GM18951 (cell line): Measurements from ENCODE around the gene FKBP4.
A peak's percentile ranks its signal among the peaks of the same experiment; 100 is the strongest.

Source experiments
- POLR2A ChIP-seq: IDR thresholded peaks from 4 replicates; pipeline ENCODE4 v1.6.1; 2011; ENCODE audit warnings: mild to moderate bottlenecking; ENCODE audit not compliant: insufficient read length, insufficient read depth; ENCODE audit errors: extremely low read depth
- in situ Hi-C: fragments of 300-500 bp; cut with MboI; formaldehyde crosslinking; loops from one replicate; pipeline ENCODE4 v1.12.0; 2022; ENCODE audit warnings: low sequenced_read_pairs, mixed read lengths, inconsistent platforms; ENCODE audit not compliant: unreplicated experiment

FKBP4 gene

DNA sequence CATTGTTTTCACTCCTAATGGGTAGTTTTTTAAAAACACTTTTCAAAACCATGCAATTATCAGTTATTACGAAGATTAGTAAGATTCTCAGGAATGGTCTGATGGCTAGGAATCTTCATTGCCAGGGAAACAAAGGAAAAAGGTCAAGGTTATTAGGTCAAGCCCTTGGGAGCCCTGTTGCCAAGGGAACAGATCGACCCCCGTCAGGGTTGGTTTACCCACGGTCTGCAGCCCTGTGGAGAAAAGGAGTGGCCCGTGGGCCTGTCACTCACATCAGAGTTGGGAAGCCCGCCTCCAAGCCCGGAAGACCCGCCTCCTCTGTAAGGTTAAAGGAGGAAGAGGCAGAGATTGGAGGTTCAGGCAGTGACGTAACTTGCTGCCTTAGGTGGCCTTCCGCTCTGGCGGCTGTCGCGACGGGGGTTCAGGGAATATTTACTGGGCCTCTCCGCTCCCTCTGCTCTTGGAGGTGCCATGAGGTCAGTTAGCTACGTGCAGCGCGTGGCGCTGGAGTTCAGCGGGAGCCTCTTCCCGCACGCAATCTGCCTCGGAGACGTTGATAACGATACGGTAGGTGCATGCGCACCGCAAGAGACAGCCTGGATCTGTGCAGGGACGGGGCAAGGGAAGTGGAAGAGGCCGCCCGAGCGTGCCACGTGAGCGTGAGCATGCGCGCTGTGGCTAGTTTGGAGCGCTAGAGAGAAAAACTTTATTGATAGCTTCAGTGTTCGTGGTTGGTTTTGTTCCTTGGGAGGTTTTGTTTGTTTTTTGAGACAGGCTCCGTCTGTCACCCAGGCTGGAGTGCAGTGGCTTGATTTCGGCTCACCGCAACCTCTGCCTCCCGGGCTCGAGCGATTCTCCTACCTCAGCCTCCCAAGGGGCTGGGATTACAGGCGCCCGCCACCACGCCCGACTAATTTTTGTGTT, 17.8 kb downstream of the FKBP4 start, which contains the start of gene ITFG2:
ITFG2 (plus strand) TSS at position 379 of the 924 bp plus-strand sequence; CDS start at position 472, 93 bp downstream.
- in situ Hi-C loops = no loop called here
- TF ChIP-seq POLR2A = peak; percentile 98

DNA sequence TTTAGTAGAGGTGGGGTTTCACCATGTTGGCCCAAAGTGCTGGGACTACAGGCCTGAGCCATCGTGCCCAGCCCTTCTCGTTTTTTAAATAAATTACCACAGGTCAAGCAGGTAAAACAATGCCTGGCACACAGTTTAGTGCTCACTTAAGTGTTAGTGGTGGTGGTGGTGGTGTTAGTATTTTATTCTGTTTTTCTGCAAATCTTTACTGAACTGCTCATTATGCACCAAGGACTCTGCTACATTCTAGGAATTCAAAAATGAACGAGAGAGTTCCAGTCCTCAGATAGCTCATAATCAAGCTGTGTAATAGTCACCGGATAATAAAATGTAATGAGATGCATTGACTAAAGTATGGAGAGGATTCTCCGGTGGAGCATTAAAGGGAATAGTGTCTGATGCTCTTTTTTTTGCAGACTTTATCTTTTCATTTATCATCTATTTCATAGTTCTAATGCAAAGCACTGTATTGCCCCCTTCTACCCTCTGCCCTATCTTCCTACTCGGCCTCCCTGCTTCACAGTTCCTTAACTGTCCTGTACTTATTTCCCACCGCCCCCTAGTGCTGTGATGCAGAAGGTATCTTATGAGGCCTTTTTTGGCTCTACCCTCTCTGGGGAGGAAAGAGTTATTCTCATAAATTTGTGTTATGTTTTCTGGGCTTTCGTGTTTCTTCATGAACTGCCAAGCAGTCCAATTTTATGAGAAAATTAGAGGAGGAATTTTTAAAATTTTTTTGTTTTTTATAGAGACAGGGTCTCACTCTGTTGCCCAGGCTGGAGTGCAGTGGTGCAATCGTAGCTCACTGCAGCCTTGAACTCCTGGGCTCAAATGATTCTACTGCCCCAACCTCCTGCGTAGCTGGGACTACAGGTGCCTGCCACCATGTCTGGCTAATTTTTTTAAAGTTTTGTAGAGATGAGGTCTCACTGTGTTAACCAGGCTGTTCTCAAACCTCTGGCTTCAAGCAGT, 18.7 kb downstream of the FKBP4 start:
- TF ChIP-seq POLR2A = no peak
- in situ Hi-C loops = no loop called here

DNA sequence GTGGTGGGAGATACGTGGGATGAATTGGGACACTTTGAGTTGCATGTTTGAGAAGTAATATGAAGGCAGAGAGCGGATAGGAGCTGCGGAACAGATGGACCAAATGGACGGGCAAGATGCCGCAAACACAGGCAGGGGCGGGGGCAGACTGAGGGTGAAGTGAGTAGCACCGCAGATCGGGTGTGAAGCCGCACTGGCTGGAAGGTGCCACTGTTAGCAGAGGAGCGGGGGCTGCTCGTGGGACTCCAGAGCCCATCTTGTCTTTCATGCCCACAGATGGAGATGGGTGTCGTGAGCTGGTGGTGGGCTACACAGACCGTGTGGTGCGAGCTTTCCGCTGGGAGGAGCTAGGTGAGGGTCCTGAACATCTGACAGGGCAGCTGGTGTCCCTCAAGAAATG, 25.0 kb downstream of the FKBP4 start:
- no peak for TF ChIP-seq POLR2A
- in situ Hi-C loops = no loop called here

DNA sequence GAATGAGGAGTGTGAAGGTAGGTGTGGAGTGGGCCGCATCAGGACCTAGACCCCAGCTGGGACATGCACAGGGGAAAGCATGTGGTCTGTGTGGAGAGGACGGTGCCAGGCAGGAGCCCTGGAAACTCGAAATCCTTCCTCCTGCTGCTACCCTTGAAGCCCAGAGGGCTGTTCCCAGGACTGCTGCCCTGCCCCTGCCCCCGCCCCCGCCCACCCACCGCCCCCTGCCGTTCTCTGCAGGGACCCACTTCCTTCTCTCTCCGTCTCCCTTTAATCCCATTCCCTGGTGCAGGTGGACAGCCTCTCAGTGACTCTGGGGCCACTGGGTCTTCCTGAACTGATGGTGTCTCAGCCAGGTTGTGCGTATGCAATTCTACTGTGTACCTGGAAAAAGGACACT, 25.7 kb downstream of the FKBP4 start:
- TF ChIP-seq POLR2A = no peak
- in situ Hi-C loops = no loop called here

DNA sequence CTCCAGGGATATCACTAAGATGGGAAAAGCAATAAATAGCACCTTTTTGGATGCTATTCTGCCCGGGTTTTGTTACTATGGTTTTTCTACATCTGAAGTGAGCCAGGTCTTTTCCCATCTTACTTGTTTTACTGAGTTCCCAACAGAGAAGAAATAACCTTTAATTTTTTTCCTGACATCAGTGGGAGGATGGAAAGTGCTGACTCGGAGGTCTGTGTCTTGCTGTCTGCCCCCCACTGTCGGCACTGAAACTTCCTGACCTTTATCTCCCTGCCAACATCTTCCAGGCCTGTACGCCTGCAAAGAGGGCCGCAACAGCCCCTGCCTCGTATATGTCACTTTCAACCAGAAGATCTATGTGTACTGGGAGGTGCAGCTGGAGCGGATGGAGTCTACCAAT, 28.7 kb downstream of the FKBP4 start:
- in situ Hi-C loops = no loop called here
- no peak for TF ChIP-seq POLR2A

DNA sequence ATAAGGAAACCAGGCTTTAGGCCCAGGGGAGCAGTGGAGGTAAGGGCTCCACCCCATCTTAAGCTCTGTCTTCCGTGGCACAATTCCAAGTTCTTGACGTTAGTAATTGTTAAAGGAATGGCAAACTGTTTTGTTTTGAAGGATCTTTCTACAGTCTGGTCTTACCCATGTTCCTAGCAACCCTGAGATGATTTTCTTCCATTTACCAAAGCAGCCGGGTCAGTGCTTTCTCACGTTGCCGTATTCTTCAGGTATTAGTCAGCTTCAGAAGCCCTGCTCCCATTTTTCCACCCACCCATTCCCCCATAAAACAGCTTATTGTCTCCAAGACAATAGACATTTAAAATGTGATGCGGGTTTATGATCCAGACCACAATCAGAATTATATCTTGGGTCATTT, 29.8 kb downstream of the FKBP4 start:
- no peak for TF ChIP-seq POLR2A
- in situ Hi-C loops = no loop called here

DNA sequence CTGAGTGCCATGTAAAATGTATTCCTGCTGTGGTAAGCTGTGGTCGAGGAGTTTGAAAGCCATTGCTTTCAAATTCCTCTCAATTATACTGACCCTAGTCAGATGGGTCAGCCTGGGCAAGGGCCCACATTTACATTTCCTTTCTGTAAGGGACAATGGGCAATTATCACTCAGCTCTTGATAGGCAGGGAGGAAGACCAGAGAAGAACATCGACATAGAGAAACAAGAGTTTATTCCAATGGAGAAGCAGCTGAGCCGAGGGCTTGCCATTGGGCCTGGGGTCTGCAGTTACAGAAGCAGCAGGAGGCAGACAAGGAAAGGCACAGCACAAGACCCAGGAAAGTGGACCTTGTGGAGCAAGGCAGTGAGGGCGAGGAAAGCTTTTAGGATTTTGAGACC, 30.4 kb downstream of the FKBP4 start:
- TF ChIP-seq POLR2A = no peak
- in situ Hi-C loops = no loop called here

DNA sequence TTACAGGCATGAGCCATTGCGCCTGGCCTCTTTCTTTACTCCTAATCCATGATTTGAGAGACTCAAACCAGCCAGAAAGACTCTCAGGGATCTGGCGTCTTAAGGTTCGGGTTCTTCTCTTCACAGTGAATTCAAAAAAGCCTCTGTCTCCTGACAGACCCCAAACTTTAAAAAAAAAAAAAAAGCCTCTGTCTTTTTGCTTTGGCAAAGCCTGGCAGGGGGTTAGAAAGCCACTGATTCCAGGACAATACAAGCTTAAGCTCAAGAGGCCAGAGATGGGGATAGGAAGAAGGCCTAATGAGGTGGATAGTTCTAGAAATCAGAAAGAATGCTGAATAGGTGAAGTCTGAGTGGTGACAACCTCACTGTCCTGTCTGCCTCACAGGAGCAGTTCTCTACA, 31.3 kb downstream of the FKBP4 start:
- in situ Hi-C loops = no loop called here
- no peak for TF ChIP-seq POLR2A

DNA sequence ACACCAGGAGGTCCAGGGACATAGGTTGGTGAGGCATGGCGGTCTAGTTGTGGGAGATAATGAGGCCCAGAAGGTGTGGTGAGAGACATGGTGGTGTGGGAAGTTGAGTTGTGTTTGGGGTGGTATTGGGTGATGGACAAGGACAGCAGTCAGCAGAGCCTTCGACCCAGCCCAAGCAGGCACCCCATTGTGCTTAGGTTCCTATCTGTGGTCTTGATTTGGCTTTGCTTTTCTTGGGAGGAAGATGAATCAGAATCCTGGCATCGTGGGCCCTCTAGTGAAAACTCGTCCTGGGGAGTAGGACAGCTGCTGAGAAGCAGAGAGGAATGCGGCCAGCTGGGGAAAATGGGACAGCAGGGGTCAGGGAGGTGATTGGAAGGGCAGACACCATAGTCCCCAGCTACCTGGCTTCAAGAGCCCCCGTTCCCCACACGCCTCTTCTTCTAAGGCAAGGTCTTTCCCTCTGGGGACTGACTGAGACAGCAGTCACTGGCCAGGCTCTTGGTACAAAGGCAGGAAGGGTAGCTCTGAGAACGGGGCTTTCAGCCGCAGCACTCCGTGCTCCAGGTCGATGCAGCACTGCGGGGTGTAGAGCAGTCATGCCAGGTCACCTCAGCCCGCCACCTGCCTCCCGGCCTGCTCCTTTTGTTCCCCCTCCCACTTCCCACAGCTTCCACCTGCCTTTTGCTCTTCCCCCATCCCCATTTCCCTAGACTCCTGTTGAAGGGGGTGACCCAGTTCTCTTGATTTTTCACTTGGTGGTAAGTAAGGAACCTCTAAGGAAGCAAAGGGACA, 32.1 kb downstream of the FKBP4 start:
- in situ Hi-C loops = no loop called here

DNA sequence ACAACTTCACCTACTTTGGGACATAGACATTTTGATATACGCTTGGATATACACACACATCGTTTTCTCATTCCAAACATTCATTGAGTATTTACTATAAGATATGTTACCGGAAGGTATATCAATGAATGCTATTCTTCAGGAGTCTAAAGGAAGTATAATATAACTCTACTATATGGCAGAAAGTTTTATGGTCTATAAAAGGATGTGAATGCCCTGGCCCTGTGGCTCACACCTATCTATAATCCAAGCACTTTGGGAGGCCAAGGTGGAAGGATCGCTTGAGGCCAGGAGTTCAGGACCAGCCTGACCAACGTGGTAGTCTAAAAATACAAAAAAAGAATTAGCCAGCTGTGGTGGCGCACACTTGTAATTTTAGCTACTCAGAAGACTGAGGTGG, 34.5 kb downstream of the FKBP4 start:
- in situ Hi-C loops = no loop called here

More for the DNA sequence above, 32.1 kb downstream of the FKBP4 start:
- TF ChIP-seq POLR2A = no peak

DNA sequence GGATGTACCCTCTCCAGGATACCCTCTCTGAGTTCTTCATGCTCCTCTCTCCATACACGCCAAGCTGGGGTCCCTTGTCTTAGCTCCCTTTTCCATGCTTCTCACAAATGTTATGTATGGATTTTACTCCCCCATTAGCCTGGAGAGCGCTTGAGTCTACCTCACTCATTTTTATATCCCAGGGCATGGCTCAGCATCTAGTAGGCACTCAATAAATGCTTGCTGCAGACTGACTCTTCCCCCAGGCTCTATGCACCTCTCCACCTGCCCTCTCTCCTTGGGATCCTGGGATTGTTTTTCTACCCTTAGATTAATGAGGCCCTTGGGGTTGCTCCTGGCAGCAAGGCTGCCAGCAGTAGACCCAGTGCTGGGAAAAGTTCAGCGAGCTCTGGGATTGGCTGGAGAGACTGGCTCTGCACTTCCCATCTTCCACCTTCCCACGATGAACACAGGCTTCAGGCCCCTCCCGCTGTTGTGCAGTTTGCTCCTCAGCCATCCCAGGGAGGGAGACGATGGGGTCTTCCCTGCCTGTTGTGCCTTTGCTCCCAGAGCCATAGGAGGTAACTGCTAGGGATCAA, 37.9 kb downstream of the FKBP4 start:
- no peak for TF ChIP-seq POLR2A
- in situ Hi-C loops = no loop called here

More for the DNA sequence above, 34.5 kb downstream of the FKBP4 start:
- no peak for TF ChIP-seq POLR2A

DNA sequence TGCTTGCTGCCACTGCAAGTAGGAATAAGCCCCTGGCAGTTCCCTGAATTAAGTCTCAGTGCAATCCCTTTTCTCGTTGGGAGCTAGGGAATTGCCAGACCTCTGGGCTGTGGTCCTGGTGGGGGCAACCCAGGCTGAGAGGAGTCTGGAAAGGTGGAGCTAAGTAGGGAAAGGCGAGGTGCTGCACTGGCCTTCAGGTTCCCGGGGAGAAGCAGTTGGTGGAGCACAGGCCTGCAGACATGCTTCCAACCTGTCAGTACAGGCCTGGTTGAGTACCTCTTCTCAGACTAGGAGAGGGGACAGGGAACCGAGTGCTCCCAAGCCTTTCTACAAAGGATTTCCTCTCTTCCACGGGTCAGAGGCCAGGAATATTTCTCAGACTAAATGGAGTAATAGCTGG, 38.6 kb downstream of the FKBP4 start:
- in situ Hi-C loops = no loop called here
- no peak for TF ChIP-seq POLR2A

DNA sequence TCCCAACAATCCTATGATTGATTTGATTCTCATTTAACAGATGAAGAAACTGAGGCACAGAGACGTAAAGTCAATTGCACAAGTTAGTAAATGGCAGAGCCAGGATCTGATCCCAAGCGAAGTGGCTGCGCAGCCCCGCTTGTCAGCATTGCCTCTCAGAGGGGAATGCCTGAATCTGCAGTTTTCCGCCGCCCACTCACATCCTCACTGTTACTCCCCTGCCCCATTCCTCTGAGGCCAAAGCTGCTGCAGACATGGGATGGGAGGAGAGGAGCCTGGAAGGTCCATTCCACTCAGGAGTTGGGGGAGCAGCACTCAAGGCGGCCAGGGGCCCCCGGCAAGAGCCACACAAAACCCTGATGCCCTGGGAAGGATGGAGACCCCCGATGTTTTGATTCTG, 39.0 kb downstream of the FKBP4 start:
- in situ Hi-C loops = no loop called here
- TF ChIP-seq POLR2A = no peak
